Calu3 (cell line): ENCODE measurements around the gene SYN1. TPM values are rescaled to one million over a fixed set of nuclear protein-coding genes. Genes with fewer than 3 reads are reported as not detected.

Experiments used
- BruUV-seq: library from RNA; stranded (reverse); fragments of 400-500 nt; replicated peaks from 2 replicates; lab custom pipeline; 2021; lab: Mats Ljungman, UMichigan
- CTCF ChIA-PET: fragments of 300-600 bp; sonication (Branson Sonifier 250); formaldehyde crosslinking; loops from one replicate; lab custom pipeline; 2022; ENCODE audit warnings: antibody characterized with exemption; lab: Charles Lee
- DNase-seq: peaks from one replicate; pipeline ENCODE4 v3.0.0; 2022
- H3K27ac Mint-ChIP-seq: one replicate; pipeline ENCODE4 v1.8.0; 2022; ENCODE audit warnings: mixed read lengths; ENCODE audit not compliant: unreplicated experiment
- H3K27me3 Mint-ChIP-seq: one replicate; pipeline ENCODE4 v1.8.0; 2022; ENCODE audit warnings: mixed read lengths; ENCODE audit not compliant: unreplicated experiment
- H3K36me3 Mint-ChIP-seq: one replicate; pipeline ENCODE4 v1.8.0; 2022; ENCODE audit warnings: mild to moderate bottlenecking, moderate library complexity, mixed read lengths; ENCODE audit not compliant: insufficient read depth, unreplicated experiment
- H3K4me1 Mint-ChIP-seq: one replicate; pipeline ENCODE4 v1.8.0; 2022; ENCODE audit warnings: mild to moderate bottlenecking, low read depth, mixed read lengths; ENCODE audit not compliant: unreplicated experiment
- H3K4me3 Mint-ChIP-seq: one replicate; pipeline ENCODE4 v1.8.0; 2022; ENCODE audit warnings: mild to moderate bottlenecking, low read depth, moderate library complexity, mixed read lengths; ENCODE audit not compliant: unreplicated experiment
- H3K9me3 Mint-ChIP-seq: one replicate; pipeline ENCODE4 v1.8.0; 2022; ENCODE audit warnings: low read depth, mixed read lengths; ENCODE audit not compliant: unreplicated experiment
- CTCF ChIP-seq: fragments of 200-600 bp; IDR thresholded peaks from one replicate; pipeline ENCODE4 v1.8.0; 2022; ENCODE audit warnings: antibody characterized with exemption; ENCODE audit not compliant: unreplicated experiment
- intact Hi-C: fragments of 100-400 bp; cut with micrococcal nuclease; formaldehyde crosslinking; loops from one replicate; pipeline ENCODE4 v1.10.0; 2022; ENCODE audit not compliant: unreplicated experiment
- total RNA-seq: library from RNA; stranded (reverse); gene quantifications from 2 replicates; pipeline ENCODE4 v1.2.3, GENCODE V29; 2022

Gene SYN1
- total RNA-seq, 1 experiment from 2014 or later: 0.21 TPM

GRCh38 chrX:47572773-47573340 lies 46.8 kb downstream of the SYN1 start:
- peaks cover 49% of the 10 kb centered on the region for H3K36me3 Mint-ChIP-seq
- BruUV-seq: no TSS peak
- H3K4me1 Mint-ChIP-seq: peaks cover 23% of the 10 kb centered on the region
- intact Hi-C loops: no loop called here
- H3K9me3 Mint-ChIP-seq: no peaks in the 10 kb centered on the region
- peak overlapping the region; percentile 38 for H3K27ac Mint-ChIP-seq
- H3K4me3 Mint-ChIP-seq: no peak overlapping the region
- no peaks in the 10 kb centered on the region for H3K27me3 Mint-ChIP-seq
- no peak for TF ChIP-seq CTCF
- DNase-seq: no peak
- CTCF ChIA-PET: no interaction called here

GRCh38 chrX:47571896-47572295 lies 47.8 kb downstream of the SYN1 start:
- H3K4me3 Mint-ChIP-seq: no peak overlapping the region
- H3K27ac Mint-ChIP-seq: no peak overlapping the region
- DNase-seq: no peak
- CTCF ChIA-PET: no interaction called here
- no peak for TF ChIP-seq CTCF
- H3K27me3 Mint-ChIP-seq: no peaks in the 10 kb centered on the region
- no peaks in the 10 kb centered on the region for H3K9me3 Mint-ChIP-seq
- peaks cover 50% of the 10 kb centered on the region for H3K36me3 Mint-ChIP-seq
- intact Hi-C loops: no loop called here
- BruUV-seq: no TSS peak
- peaks cover 14% of the 10 kb centered on the region for H3K4me1 Mint-ChIP-seq

GRCh38 chrX:47571215-47571614 lies 48.4 kb downstream of the SYN1 start:
- peaks cover 10% of the 10 kb centered on the region for H3K4me1 Mint-ChIP-seq
- H3K27ac Mint-ChIP-seq: peak overlapping the region; percentile 18
- H3K27me3 Mint-ChIP-seq: no peaks in the 10 kb centered on the region
- H3K9me3 Mint-ChIP-seq: no peaks in the 10 kb centered on the region
- no TSS peak for BruUV-seq
- no peak for TF ChIP-seq CTCF
- intact Hi-C loops: no loop called here
- DNase-seq: no peak
- no peak overlapping the region for H3K4me3 Mint-ChIP-seq
- CTCF ChIA-PET: no interaction called here
- peaks cover 54% of the 10 kb centered on the region for H3K36me3 Mint-ChIP-seq

GRCh38 chrX:47570794-47571193 lies 48.9 kb downstream of the SYN1 start:
- peaks cover 10% of the 10 kb centered on the region for H3K4me1 Mint-ChIP-seq
- no peaks in the 10 kb centered on the region for H3K27me3 Mint-ChIP-seq
- H3K9me3 Mint-ChIP-seq: no peaks in the 10 kb centered on the region
- intact Hi-C loops: no loop called here
- CTCF ChIA-PET: no interaction called here
- no peak for DNase-seq
- H3K36me3 Mint-ChIP-seq: peaks cover 54% of the 10 kb centered on the region
- BruUV-seq: no TSS peak
- no peak for TF ChIP-seq CTCF
- no peak overlapping the region for H3K4me3 Mint-ChIP-seq
- peak overlapping the region; percentile 18 for H3K27ac Mint-ChIP-seq
